GM21360 (cell line): ENCODE data around the gene ZFPL1.

ENCODE experiments used
- ATAC-seq: cut with Tn5 transposase; IDR thresholded peaks from one replicate; pipeline ENCODE4 v1.9.1; 2021; ENCODE audit warnings: mild to moderate bottlenecking, moderate library complexity; ENCODE audit not compliant: unreplicated experiment

Gene ZFPL1

GRCh38 chr11:65083834-65084597 is at the start of gene ZFPL1, which contains the start of gene CDCA5:
ZFPL1 (plus strand) TSS chr11:65084222; CDS start chr11:65084699, 477 bp downstream.
CDCA5 (minus strand) TSS chr11:65084040; CDS start chr11:65083978, 62 bp downstream.
- peak; percentile 76 for ATAC-seq

GRCh38 chr11:65034423-65034822 is 49.6 kb upstream of the ZFPL1 start:
- no peak for ATAC-seq

GRCh38 chr11:65035579-65035978 is 48.4 kb upstream of the ZFPL1 start:
- ATAC-seq = no peak

GRCh38 chr11:65036931-65037330 is 47.1 kb upstream of the ZFPL1 start:
- ATAC-seq = no peak

GRCh38 chr11:65040520-65040846 is 43.5 kb upstream of the ZFPL1 start:
- ATAC-seq = no peak

- peak; percentile 79 for ATAC-seq
These were observed 43.0 kb upstream of the ZFPL1 start, which contains the start of gene SAC3D1 for GRCh38 chr11:65040847-65041622. SAC3D1 (plus strand) TSS chr11:65041210; CDS start chr11:65041293, 83 bp downstream.

- ATAC-seq = no peak
These were observed 41.1 kb upstream of the ZFPL1 start for GRCh38 chr11:65042891-65043290.

- no peak for ATAC-seq
These were observed 40.0 kb upstream of the ZFPL1 start for GRCh38 chr11:65043881-65044501.

GRCh38 chr11:65045061-65045460 is 39.0 kb upstream of the ZFPL1 start:
- no peak for ATAC-seq

- ATAC-seq = no peak
These were observed 38.3 kb upstream of the ZFPL1 start for GRCh38 chr11:65045728-65046127.

- ATAC-seq = no peak
These were observed 36.2 kb upstream of the ZFPL1 start for GRCh38 chr11:65047581-65048422.

GRCh38 chr11:65051398-65051858 is 32.6 kb upstream of the ZFPL1 start:
- ATAC-seq = no peak

GRCh38 chr11:65053827-65054508 is 30.1 kb upstream of the ZFPL1 start:
- no peak for ATAC-seq

GRCh38 chr11:65055538-65055937 is 28.5 kb upstream of the ZFPL1 start:
- ATAC-seq = no peak

- no peak for ATAC-seq
These were observed 27.0 kb upstream of the ZFPL1 start for GRCh38 chr11:65056999-65057398.

- ATAC-seq = no peak
These were observed 26.5 kb upstream of the ZFPL1 start for GRCh38 chr11:65057526-65057925.

GRCh38 chr11:65058012-65058411 is 26.0 kb upstream of the ZFPL1 start:
- no peak for ATAC-seq

- no peak for ATAC-seq
These were observed 25.5 kb upstream of the ZFPL1 start, which contains the start of gene NAALADL1 for GRCh38 chr11:65058419-65059054. NAALADL1 (minus strand) TSS chr11:65058553; CDS start chr11:65058521, 32 bp downstream.

- no peak for ATAC-seq
These were observed 24.5 kb upstream of the ZFPL1 start for GRCh38 chr11:65059523-65059922.
